Skeletal muscle tissue (tissue), 4 donors: Measurements from ENCODE around the gene DDR2. TPM values are rescaled to one million over a fixed set of nuclear protein-coding genes. Genes with fewer than 3 reads are reported as not detected.

Experiments
- H3K27ac ChIP-seq: one replicate; pipeline ENCODE4 v1.7.0; 2013; ENCODE audit warnings: mild to moderate bottlenecking, low read depth, low read length, inconsistent platforms
- H3K27me3 ChIP-seq, 3 donors: one replicate each; pipeline ENCODE4 v1.7.0; 2013; ENCODE audit warnings: low read length in 3 of 3; ENCODE audit not compliant: control insufficient read depth in 3 of 3, insufficient read depth in 3 of 3
- H3K36me3 ChIP-seq, 3 donors: one replicate each; pipeline ENCODE4 v1.7.0; 2013; ENCODE audit warnings: low read length in 3 of 3; ENCODE audit not compliant: control insufficient read depth in 3 of 3, insufficient read depth in 3 of 3
- H3K4me1 ChIP-seq, 3 donors: one replicate each; pipeline ENCODE4 v1.7.0; 2013; ENCODE audit warnings: low read length in 3 of 3, mild to moderate bottlenecking in 3 of 3; ENCODE audit not compliant: control insufficient read depth in 3 of 3, insufficient read depth in 3 of 3
- H3K4me3 ChIP-seq, 3 donors: one replicate each; pipeline ENCODE4 v1.7.0; 2013; ENCODE audit warnings: low read length in 3 of 3
- H3K9ac ChIP-seq, 3 donors: one replicate each; pipeline ENCODE4 v1.7.0; 2013; ENCODE audit warnings: low read length in 3 of 3, mild to moderate bottlenecking in 3 of 3, moderate library complexity in 2 of 3, low read depth in 1 of 3
- H3K9me3 ChIP-seq, 3 donors: one replicate each; pipeline ENCODE4 v1.7.0; 2013; ENCODE audit warnings: low read length in 3 of 3; ENCODE audit not compliant: control insufficient read depth in 3 of 3
- total RNA-seq: library from RNA; depleted of rRNA; stranded (reverse); fragments of >200 nt; gene quantifications from one replicate; pipeline ENCODE4 v1.2.3, GENCODE V29; 2014
- donor health status: Osteomylitis.

The DDR2 gene
- total RNA-seq, 1 donor from 2014 or later: 40.2 TPM

- H3K4me1 ChIP-seq: peaks cover 0 to 6% (median 4%) of the 10 kb centered on the region in 3 donors
- H3K36me3 ChIP-seq: no peaks in the 10 kb centered on the region
- H3K9ac ChIP-seq: no peak overlapping the region
- no peaks in the 10 kb centered on the region for H3K9me3 ChIP-seq
- no peak overlapping the region for H3K4me3 ChIP-seq
- no peak overlapping the region for H3K27ac ChIP-seq
- no peaks in the 10 kb centered on the region for H3K27me3 ChIP-seq
Measured at GRCh38 chr1:162627662-162628296, 4.5 kb upstream of the DDR2 start.

- H3K4me3 ChIP-seq: no peak overlapping the region
- H3K27me3 ChIP-seq: no peaks in the 10 kb centered on the region
- no peaks in the 10 kb centered on the region for H3K9me3 ChIP-seq
- H3K4me1 ChIP-seq: peaks cover 0 to 6% (median 4%) of the 10 kb centered on the region in 3 donors
- no peak overlapping the region for H3K9ac ChIP-seq
- no peaks in the 10 kb centered on the region for H3K36me3 ChIP-seq
- H3K27ac ChIP-seq: no peak overlapping the region
Measured at GRCh38 chr1:162629077-162629627, 3.1 kb upstream of the DDR2 start.

- Histone ChIP-seq H3K27me3 (no peaks in the 10 kb centered on the region), H3K4me3 (no peak overlapping the region), H3K9ac (no peak overlapping the region), H3K4me1 (peaks cover 0 to 8% (median 4%) of the 10 kb centered on the region in 3 donors), H3K9me3 (no peaks in the 10 kb centered on the region), H3K36me3 (no peaks in the 10 kb centered on the region), H3K27ac (peak overlapping the region; percentile 72)
Measured at GRCh38 chr1:162629651-162630050, 2.6 kb upstream of the DDR2 start.

- no peaks in the 10 kb centered on the region for H3K36me3 ChIP-seq
- H3K4me1 ChIP-seq: peaks cover 0 to 10% (median 6%) of the 10 kb centered on the region in 3 donors
- peak overlapping the region; percentile 51 to 72 (median 57) for H3K4me3 ChIP-seq
- peak overlapping the region; percentile 72 for H3K27ac ChIP-seq
- no peaks in the 10 kb centered on the region for H3K9me3 ChIP-seq
- peak overlapping the region in 2 of 3 donors; percentile 20 to 34 for H3K9ac ChIP-seq
- no peaks in the 10 kb centered on the region for H3K27me3 ChIP-seq
Measured at GRCh38 chr1:162631546-162632191, 595 bp upstream of the DDR2 start.

GRCh38 chr1:162632698-162633080 lies 425 bp downstream of the DDR2 start:
- Histone ChIP-seq H3K4me1 (peaks cover 0 to 10% (median 6%) of the 10 kb centered on the region in 3 donors), H3K27me3 (no peaks in the 10 kb centered on the region), H3K9ac (peak overlapping the region; percentile 23 to 52 (median 32)), H3K36me3 (no peaks in the 10 kb centered on the region), H3K4me3 (peak overlapping the region; percentile 51 to 72 (median 57)), H3K9me3 (no peaks in the 10 kb centered on the region), H3K27ac (peak overlapping the region; percentile 58)

GRCh38 chr1:162633081-162633762 lies 958 bp downstream of the DDR2 start:
- H3K4me3 ChIP-seq: peak overlapping the region; percentile 51 to 72 (median 57)
- H3K27ac ChIP-seq: peak overlapping the region; percentile 58
- no peaks in the 10 kb centered on the region for H3K9me3 ChIP-seq
- no peaks in the 10 kb centered on the region for H3K27me3 ChIP-seq
- peaks cover 0 to 10% (median 6%) of the 10 kb centered on the region in 3 donors for H3K4me1 ChIP-seq
- H3K36me3 ChIP-seq: no peaks in the 10 kb centered on the region
- H3K9ac ChIP-seq: peak overlapping the region; percentile 23 to 52 (median 32)

GRCh38 chr1:162635418-162635817 lies 3.2 kb downstream of the DDR2 start:
- no peaks in the 10 kb centered on the region for H3K36me3 ChIP-seq
- H3K27ac ChIP-seq: no peak overlapping the region
- no peaks in the 10 kb centered on the region for H3K9me3 ChIP-seq
- no peak overlapping the region for H3K9ac ChIP-seq
- H3K4me1 ChIP-seq: peaks cover 0 to 10% (median 6%) of the 10 kb centered on the region in 3 donors
- no peak overlapping the region for H3K4me3 ChIP-seq
- H3K27me3 ChIP-seq: no peaks in the 10 kb centered on the region

- Histone ChIP-seq H3K27ac (no peak overlapping the region), H3K9me3 (no peaks in the 10 kb centered on the region), H3K9ac (no peak overlapping the region), H3K27me3 (no peaks in the 10 kb centered on the region), H3K4me1 (peaks cover 0 to 2% (median 2%) of the 10 kb centered on the region in 3 donors), H3K36me3 (no peaks in the 10 kb centered on the region), H3K4me3 (no peak overlapping the region)
Measured at GRCh38 chr1:162639718-162640117, 7.5 kb downstream of the DDR2 start.

- Histone ChIP-seq H3K4me1 (no peaks in the 10 kb centered on the region), H3K36me3 (no peaks in the 10 kb centered on the region), H3K27ac (no peak overlapping the region), H3K9ac (no peak overlapping the region), H3K4me3 (no peak overlapping the region), H3K27me3 (no peaks in the 10 kb centered on the region), H3K9me3 (no peaks in the 10 kb centered on the region)
Measured at GRCh38 chr1:162641114-162641513, 8.8 kb downstream of the DDR2 start.

- Histone ChIP-seq H3K36me3 (no peaks in the 10 kb centered on the region), H3K27me3 (no peaks in the 10 kb centered on the region), H3K9me3 (no peaks in the 10 kb centered on the region)
Measured at GRCh38 chr1:162644986-162645314, 12.7 kb downstream of the DDR2 start.

More at GRCh38 chr1:162644986-162645314, 12.7 kb downstream of the DDR2 start:
- Histone ChIP-seq H3K4me1 (peaks cover 0 to 6% (median 0%) of the 10 kb centered on the region in 3 donors), H3K9ac (no peak overlapping the region), H3K27ac (no peak overlapping the region), H3K4me3 (no peak overlapping the region)
